COLO829 (cell line): ENCODE measurements around the gene TMPRSS12.
"Not testable (repeated sequence)": the region's sequence is repeated elsewhere in the genome, so short reads cannot be mapped to it uniquely, and the experiment has no call there.

Experiments used
- DNase-seq: peaks from one replicate; pipeline ENCODE4 v3.0.0; 2012; ENCODE audit warnings: low spot score

Gene TMPRSS12

DNA sequence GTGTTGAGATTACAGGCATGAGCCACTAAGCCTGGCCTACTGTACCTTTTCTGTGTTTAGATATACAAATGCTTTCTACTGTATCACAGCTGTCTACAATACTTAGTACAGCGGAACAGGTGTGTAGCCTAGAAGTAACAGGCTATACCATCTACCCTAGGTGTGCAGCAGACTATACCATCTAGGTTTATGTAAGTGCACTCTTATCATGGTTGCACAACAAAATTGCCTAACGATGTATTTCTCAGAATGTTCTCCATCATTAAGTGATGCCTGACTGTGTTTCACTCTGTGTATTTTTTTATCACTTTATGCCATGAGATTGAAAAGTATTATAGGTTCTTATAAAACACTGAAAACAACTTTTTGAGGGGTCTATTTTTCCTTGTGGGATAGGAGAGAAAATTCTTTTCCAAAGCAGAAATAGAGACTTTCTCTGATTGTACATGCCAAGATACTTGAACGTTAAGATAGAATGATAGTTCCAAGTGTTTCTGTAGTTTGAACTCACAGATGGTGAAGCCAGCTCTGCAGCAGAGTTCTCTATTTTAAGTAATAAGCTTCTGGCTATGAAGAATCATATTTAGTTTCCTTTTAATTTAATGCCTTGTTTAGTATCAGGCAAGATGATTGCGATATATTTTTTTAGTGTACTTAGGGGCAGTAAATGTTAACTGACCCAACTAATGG is 17.0 kb downstream of the TMPRSS12 start:
- no peak for DNase-seq

DNA sequence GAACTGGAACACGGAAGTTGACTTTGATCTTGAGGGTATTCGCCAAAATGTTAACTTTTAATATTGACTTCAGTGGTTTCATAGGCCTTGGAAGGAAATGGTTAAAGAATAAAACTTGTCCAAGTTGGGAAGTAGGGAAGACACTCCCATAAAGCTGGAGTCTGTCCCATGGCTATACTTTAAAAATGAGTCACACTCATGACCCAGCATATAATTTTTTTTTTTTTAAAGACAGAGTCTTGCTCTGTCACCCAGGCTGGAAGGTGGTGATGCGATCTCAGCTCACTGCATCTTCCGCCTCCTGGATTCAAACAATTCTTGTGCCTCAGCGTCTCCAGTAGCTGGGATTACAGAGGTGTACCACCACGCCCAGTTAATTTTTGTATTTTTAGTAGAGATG is 19.6 kb downstream of the TMPRSS12 start:
- peak; percentile 64 for DNase-seq

GRCh38 chr12:50865266-50865665 is 22.5 kb downstream of the TMPRSS12 start:
- DNase-seq = no peak

GRCh38 chr12:50868881-50869280 is 26.2 kb downstream of the TMPRSS12 start:
- DNase-seq = not testable (repeated sequence)

- DNase-seq = no peak
Measured at GRCh38 chr12:50882563-50882962, 39.8 kb downstream of the TMPRSS12 start.

- DNase-seq = no peak
Measured at GRCh38 chr12:50887191-50887590, 44.5 kb downstream of the TMPRSS12 start.

- DNase-seq = no peak
Measured at GRCh38 chr12:50888666-50889065, 45.9 kb downstream of the TMPRSS12 start.

DNA sequence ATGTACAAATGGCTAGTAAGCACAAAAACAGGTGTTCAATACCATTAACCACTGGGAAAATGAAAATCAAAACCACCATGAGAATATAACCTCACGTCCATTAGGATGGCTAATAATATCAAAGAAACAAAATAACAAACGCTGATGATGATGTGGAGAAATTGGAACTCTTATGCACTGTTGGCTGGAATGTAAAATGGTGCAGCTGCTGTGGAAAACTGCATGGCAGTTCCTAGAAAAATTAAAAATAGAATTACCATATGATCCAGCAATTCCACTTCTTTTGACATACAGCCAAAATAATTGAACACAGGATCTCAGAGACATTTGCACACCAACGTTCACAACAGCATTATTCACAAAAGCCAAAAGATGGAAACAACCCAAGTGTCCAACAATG is 51.5 kb downstream of the TMPRSS12 start:
- DNase-seq = no peak

DNA sequence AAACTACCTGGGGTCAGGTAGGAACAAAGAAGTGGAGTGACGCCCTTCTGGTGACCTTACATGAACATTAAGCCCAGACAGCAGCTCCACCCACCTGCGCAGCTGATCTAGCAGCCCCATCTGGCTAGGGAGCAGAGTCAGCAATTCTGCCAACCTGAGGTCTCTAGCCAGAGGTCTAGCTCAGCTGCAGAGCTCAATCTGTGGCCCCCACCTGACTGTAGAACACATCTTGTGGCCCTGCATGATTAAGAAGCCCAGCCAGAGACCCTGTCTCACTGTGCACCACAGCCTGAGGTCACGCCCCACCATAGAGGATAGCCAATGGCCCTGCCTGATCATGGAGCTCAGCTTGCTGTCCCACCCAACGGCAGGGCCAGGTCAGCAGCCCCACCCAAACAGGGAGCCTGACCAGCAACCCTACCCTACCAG is 59.0 kb downstream of the TMPRSS12 start:
- DNase-seq = no peak

- DNase-seq = not testable (repeated sequence)
Measured at GRCh38 chr12:50908479-50908878, 65.8 kb downstream of the TMPRSS12 start.

- DNase-seq = not testable (repeated sequence)
Measured at GRCh38 chr12:50912361-50912760, 69.6 kb downstream of the TMPRSS12 start.

- no peak for DNase-seq
Measured at GRCh38 chr12:50913224-50913623, 70.5 kb downstream of the TMPRSS12 start.

DNA sequence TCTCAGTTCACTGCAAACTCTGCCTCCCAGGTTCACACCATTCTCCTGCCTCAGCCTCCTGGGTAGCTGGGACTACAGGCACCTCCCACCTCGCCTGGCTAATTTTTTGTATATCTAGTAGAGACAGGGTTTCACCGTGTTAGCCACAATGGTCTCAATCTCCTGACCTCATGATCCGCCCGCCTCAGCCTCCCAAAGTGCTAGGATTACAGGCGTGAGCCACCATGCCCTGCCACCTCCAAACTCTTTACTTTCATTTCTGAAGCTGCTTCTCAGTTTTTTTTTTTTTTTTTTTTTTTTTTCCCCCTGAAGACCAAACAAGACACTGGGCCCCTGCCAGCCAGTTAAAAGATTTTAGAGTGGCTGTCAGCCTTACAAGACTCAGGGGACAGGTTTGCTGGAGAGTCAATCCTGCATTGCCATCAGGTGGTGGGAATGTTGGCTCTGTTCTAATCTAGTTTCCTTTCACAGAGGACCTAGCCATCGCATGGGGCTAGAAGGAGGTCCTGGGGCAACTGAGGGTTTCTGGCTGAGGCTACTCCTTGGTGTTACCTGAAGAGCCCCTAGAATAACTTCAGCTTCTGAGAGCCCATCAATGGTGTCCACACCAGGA is 72.3 kb downstream of the TMPRSS12 start:
- no peak for DNase-seq

- no peak for DNase-seq
Measured at GRCh38 chr12:50916292-50916691, 73.6 kb downstream of the TMPRSS12 start.

DNA sequence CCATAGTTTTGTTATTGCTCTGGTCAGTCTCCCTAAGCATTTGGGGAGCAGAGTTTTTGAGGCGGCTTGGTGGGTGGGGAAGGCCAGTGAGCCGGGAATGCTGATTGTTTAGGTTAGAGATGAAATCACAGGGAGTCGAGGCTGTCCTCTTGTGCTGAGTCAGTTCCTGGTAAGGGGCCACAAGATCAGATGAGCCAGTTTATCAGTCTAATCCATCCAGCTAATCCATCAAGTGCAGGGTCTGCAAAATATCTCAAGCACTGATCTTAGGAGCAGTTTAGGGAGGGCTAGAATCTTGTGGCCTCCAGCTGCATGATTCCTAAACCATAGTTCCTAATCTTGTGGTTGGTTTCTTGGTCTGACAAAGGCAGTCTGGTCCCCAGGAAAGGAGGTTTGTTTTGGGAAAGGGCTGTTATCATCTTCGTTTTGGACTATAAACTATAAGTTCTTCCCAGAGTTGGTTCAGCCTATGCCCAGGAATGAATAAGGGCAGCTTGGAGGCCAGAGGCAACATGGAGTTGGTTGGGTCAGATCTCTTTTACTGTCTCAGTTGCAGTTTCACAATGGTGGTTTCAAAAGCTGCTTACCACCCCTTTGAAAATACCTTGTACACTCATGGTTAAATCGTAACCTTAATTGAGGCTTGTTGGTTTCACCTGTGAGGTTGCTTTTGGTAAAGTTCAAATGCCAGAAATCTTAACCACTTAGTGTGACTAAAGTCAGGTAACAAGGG is 76.0 kb downstream of the TMPRSS12 start:
- DNase-seq = no peak

- no peak for DNase-seq
Measured at GRCh38 chr12:50922820-50923219, 80.1 kb downstream of the TMPRSS12 start.

- DNase-seq = no peak
Measured at GRCh38 chr12:50923361-50924130, 80.8 kb downstream of the TMPRSS12 start.

DNA sequence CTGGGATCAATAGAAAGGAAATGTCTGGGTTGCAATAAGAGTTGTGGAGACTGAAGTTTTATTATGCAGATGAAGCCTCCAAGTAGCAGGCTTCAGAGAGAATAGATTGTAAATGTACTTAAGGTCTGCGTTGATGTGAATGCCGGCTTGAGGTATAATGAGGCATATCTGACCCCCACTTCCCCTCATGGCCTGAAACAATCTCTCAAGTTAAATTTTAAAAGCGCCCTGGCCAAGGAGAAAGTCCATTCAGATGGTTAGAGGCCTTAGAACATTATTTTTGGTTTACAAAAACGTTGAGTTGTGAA is 81.4 kb downstream of the TMPRSS12 start:
- no peak for DNase-seq

DNA sequence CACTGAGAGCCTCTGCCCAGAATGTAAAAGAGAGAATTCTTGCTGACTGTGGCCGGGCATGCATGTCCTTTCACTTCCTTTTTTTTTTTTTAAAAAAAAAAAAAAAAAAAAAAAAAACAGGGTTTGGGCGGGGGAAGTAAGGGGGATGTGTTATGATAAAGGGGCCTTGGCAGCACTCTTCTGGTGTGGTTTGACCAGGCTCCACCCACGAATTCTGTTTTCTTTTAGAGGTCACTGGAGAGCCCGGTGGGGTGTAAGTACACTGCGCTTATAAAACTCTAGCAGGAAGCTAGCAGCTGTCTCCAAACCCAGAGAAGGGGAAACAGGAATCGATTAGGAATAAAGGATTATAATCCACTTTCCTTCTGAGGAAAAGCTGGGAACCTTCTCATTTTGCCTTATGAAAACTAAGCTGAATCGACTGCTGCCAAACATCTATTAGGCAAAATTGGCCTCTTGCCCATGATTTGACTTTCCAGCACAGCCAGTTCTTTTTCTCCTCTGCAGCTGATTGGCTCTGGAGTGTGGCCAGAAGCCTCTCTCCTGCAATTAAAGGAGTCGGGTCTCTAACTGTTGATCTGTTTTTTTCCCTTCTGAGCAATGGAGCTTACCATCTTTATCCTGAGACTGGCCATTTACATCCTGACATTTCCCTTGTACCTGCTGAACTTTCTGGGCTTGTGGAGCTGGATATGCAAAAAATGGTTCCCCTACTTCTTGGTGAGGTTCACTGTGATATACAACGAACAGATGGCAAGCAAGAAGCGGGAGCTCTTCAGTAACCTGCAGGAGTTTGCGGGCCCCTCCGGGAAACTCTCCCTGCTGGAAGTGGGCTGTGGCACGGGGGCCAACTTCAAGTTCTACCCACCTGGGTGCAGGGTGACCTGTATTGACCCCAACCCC is 82.0 kb downstream of the TMPRSS12 start:
- DNase-seq = peak; percentile 49

GRCh38 chr12:50925342-50925651 is 82.6 kb downstream of the TMPRSS12 start:
- no peak for DNase-seq

GRCh38 chr12:50925920-50926319 is 83.2 kb downstream of the TMPRSS12 start:
- no peak for DNase-seq

DNA sequence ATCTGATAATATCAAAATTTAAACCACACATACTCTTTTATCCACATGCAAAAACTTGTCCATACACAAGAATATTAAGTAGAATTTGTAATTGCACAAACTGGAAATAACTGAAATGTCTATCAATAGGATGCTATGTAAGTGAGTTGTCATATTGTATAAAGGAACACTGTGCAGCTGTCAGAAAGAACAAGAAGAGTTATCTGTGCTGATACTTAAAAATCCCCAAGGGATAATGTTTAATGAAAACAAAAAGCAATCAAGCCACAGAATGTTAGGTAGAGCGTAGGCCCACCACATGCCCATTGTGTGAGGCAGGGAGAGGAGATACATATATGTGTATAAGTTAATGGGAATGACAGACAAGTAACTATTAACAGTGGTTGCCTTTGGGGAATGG is 83.7 kb downstream of the TMPRSS12 start:
- DNase-seq = no peak
